ENCODE measurements around the gene PLEKHA6. TPM values are rescaled to one million over a fixed set of nuclear protein-coding genes. Genes with fewer than 3 reads are reported as not detected.

The PLEKHA6 gene
- polyA plus RNA-seq, 3 donors, result 0.08 TPM; not detected in 1

DNA sequence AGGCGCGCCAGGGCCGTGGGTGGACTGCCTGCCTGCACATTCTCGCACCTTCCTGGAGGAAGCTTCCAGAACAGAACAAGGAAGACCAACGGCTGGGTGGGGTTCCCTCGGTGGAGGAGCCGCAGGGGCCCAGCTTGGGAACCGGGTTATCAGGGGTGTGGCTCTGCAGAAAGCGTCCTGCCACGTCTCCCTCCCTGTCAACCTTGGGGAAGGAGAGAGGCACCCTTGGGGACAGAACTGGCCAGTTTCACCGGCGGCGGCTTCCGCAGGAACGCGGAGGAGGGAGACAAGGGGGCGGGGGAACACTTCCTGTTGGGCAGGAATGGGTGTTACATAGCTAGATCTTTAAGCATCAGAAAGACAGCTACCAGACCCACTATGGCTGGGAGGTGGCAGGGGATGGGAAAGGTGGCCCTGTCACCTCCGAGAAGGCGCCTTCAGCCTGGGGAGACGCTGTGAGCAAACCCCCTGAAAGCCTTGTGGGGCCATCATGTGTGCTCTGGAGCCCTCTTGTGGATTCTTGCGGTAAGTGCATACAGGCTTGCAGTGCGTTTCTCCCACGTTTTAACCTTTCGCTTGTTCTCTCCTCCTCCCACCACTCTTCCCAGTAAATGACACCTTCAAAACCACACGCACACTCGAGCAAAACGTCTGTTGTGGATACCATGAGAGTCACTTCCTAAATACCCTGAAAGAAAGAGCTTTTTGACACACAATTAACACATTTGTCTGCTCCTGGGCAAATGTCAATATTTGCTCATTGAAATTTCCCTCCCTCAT, 3.8 kb upstream of the PLEKHA6 start:
- under 1% methylated on average over 19 of the region's 27 CpGs for WGBS (ENCODE audit: insufficient coverage)
- peak overlapping the region; percentile 85 for H3K4me2 ChIP-seq (replicated peaks; ENCODE audit: extremely low read depth, low read length, poor library complexity, severe bottlenecking)
- peak; percentile 56 to 74 (median 69) for DNase-seq
- Mint-ChIP-seq H3K4me1 (peaks cover 10% of the 10 kb centered on the region), H3K27ac (peak overlapping the region in 3 of 7 donors; percentile 6 to 52 (median 48)), H3K27me3 (ENCODE audit: low read depth in 3 of 3) (peaks cover 26 to 39% (median 34%) of the 10 kb centered on the region in 3 donors), H3K36me3 (no peaks in the 10 kb centered on the region), H3K9me3 (peaks cover 0 to 4% (median 0%) of the 10 kb centered on the region in 7 donors), H3K4me3 (peak overlapping the region; percentile 80 to 92)
- H3K36me3 ChIP-seq (replicated peaks in 1 of 2; ENCODE audit: control insufficient read depth in 1 of 2, insufficient read depth in 2 of 2, low read length in 2 of 2), result no peaks in the 10 kb centered on the region
- no peaks in the 10 kb centered on the region for H3K79me2 ChIP-seq (ENCODE audit: insufficient read depth, low read length)
- H3K27ac ChIP-seq (ENCODE audit: low read depth in 1 of 2, low read length in 2 of 2), result no peak overlapping the region
- H2AFZ ChIP-seq (ENCODE audit: insufficient read depth, low read depth, low read length, poor library complexity, severe bottlenecking), result peak overlapping the region; percentile 95
- intact Hi-C loops (cut with micrococcal nuclease), result loop anchor here (1.0 to 10.0 kb wide), 5 partner anchors 99 to 201 kb away; no protein-coding TSS in a partner anchor
- H3K4me3 ChIP-seq (replicated peaks in 1 of 3; ENCODE audit: low read depth in 2 of 3, low read length in 3 of 3), result peak overlapping the region; percentile 20 to 78 (median 52)
- peak overlapping the region; percentile 52 for H3K9ac ChIP-seq (ENCODE audit: insufficient read depth, low read length, poor library complexity, severe bottlenecking)
- TF ChIP-seq, protein P1, sequence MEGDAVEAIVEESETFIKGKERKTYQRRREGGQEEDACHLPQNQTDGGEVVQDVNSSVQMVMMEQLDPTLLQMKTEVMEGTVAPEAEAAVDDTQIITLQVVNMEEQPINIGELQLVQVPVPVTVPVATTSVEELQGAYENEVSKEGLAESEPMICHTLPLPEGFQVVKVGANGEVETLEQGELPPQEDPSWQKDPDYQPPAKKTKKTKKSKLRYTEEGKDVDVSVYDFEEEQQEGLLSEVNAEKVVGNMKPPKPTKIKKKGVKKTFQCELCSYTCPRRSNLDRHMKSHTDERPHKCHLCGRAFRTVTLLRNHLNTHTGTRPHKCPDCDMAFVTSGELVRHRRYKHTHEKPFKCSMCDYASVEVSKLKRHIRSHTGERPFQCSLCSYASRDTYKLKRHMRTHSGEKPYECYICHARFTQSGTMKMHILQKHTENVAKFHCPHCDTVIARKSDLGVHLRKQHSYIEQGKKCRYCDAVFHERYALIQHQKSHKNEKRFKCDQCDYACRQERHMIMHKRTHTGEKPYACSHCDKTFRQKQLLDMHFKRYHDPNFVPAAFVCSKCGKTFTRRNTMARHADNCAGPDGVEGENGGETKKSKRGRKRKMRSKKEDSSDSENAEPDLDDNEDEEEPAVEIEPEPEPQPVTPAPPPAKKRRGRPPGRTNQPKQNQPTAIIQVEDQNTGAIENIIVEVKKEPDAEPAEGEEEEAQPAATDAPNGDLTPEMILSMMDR (IDR thresholded peaks at IDR 0.05), result peak; percentile 95
- H3K9me3 ChIP-seq (replicated peaks in 1 of 2; ENCODE audit: control insufficient read depth in 1 of 2, insufficient read depth in 1 of 2, low read length in 2 of 2), result no peaks in the 10 kb centered on the region
- H4K20me1 ChIP-seq (ENCODE audit: insufficient read depth, low read length), result no peaks in the 10 kb centered on the region
- peaks cover 7 to 12% of the 10 kb centered on the region in 2 donors for H3K4me1 ChIP-seq (ENCODE audit: control insufficient read depth in 1 of 2, insufficient read depth in 2 of 2, low read length in 2 of 2)
- peaks cover 5 to 22% of the 10 kb centered on the region in 2 donors for H3K27me3 ChIP-seq (ENCODE audit: control insufficient read depth in 2 of 2, insufficient read depth in 2 of 2, low read length in 2 of 2)

DNA sequence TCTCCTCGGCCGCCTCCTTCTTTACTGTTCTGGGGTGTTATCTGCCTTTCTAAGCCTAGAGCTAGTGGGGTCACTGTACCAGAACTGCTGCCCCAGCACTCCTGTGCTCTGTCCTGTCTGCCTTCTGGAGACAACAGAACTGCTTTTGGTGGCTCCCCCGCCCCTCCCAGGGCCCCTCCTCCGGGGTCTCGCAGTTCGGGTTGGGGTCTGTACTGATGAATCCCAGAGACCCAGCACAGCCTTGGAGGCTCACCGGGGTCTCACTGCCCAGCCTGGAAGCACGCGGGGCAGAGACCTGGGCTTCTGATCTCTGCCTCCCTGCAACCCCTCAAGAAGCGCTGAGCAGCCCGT, 3.2 kb upstream of the PLEKHA6 start:
- TF ChIP-seq, protein P1 (IDR thresholded peaks at IDR 0.05), result no peak
- H4K20me1 ChIP-seq (ENCODE audit: insufficient read depth, low read length), result no peaks in the 10 kb centered on the region
- peak overlapping the region; percentile 85 for H3K4me2 ChIP-seq (replicated peaks; ENCODE audit: extremely low read depth, low read length, poor library complexity, severe bottlenecking)
- Mint-ChIP-seq H3K4me3 (peak overlapping the region; percentile 80 to 92), H3K4me1 (peaks cover 12% of the 10 kb centered on the region), H3K9me3 (peaks cover 0 to 4% (median 0%) of the 10 kb centered on the region in 7 donors), H3K27me3 (ENCODE audit: low read depth in 3 of 3) (peaks cover 29 to 45% (median 34%) of the 10 kb centered on the region in 3 donors), H3K36me3 (no peaks in the 10 kb centered on the region), H3K27ac (no peak overlapping the region)
- DNase-seq, result no peak
- no peaks in the 10 kb centered on the region for H3K79me2 ChIP-seq (ENCODE audit: insufficient read depth, low read length)
- intact Hi-C loops (cut with micrococcal nuclease), result loop anchor here (1.0 to 10.0 kb wide), 5 partner anchors 98 to 201 kb away; no protein-coding TSS in a partner anchor
- peaks cover 5 to 28% of the 10 kb centered on the region in 2 donors for H3K27me3 ChIP-seq (ENCODE audit: control insufficient read depth in 2 of 2, insufficient read depth in 2 of 2, low read length in 2 of 2)
- H3K9me3 ChIP-seq (replicated peaks in 1 of 2; ENCODE audit: control insufficient read depth in 1 of 2, insufficient read depth in 1 of 2, low read length in 2 of 2), result no peaks in the 10 kb centered on the region
- H2AFZ ChIP-seq (ENCODE audit: insufficient read depth, low read depth, low read length, poor library complexity, severe bottlenecking), result peak overlapping the region; percentile 95
- H3K9ac ChIP-seq (ENCODE audit: insufficient read depth, low read length, poor library complexity, severe bottlenecking), result peak overlapping the region; percentile 52
- WGBS (ENCODE audit: insufficient coverage), result 55% methylated on average over 11 of the region's 11 CpGs
- peak overlapping the region; percentile 20 to 78 (median 52) for H3K4me3 ChIP-seq (replicated peaks in 1 of 3; ENCODE audit: low read depth in 2 of 3, low read length in 3 of 3)
- H3K36me3 ChIP-seq (replicated peaks in 1 of 2; ENCODE audit: control insufficient read depth in 1 of 2, insufficient read depth in 2 of 2, low read length in 2 of 2), result no peaks in the 10 kb centered on the region
- peaks cover 7 to 12% of the 10 kb centered on the region in 2 donors for H3K4me1 ChIP-seq (ENCODE audit: control insufficient read depth in 1 of 2, insufficient read depth in 2 of 2, low read length in 2 of 2)
- H3K27ac ChIP-seq (ENCODE audit: low read depth in 1 of 2, low read length in 2 of 2), result no peak overlapping the region

Measured in CD14-positive monocyte (primary cell).